ENCODE data around the gene NR4A1.

DNA sequence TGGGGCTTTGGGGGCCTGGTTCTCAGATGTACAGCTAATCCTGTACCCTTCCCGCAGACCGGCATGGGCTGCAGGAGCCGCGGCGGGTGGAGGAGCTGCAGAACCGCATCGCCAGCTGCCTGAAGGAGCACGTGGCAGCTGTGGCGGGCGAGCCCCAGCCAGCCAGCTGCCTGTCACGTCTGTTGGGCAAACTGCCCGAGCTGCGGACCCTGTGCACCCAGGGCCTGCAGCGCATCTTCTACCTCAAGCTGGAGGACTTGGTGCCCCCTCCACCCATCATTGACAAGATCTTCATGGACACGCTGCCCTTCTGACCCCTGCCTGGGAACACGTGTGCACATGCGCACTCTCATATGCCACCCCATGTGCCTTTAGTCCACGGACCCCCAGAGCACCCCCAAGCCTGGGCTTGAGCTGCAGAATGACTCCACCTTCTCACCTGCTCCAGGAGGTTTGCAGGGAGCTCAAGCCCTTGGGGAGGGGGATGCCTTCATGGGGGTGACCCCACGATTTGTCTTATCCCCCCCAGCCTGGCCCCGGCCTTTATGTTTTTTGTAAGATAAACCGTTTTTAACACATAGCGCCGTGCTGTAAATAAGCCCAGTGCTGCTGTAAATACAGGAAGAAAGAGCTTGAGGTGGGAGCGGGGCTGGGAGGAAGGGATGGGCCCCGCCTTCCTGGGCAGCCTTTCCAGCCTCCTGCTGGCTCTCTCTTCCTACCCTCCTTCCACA lies 7.6 kb downstream of the NR4A1 start:
- TF ChIP-seq SMC3 (IDR thresholded peaks at IDR 0.05; ENCODE audit: borderline replicate concordance, low read length), result no peak
- TF ChIP-seq, protein P1, sequence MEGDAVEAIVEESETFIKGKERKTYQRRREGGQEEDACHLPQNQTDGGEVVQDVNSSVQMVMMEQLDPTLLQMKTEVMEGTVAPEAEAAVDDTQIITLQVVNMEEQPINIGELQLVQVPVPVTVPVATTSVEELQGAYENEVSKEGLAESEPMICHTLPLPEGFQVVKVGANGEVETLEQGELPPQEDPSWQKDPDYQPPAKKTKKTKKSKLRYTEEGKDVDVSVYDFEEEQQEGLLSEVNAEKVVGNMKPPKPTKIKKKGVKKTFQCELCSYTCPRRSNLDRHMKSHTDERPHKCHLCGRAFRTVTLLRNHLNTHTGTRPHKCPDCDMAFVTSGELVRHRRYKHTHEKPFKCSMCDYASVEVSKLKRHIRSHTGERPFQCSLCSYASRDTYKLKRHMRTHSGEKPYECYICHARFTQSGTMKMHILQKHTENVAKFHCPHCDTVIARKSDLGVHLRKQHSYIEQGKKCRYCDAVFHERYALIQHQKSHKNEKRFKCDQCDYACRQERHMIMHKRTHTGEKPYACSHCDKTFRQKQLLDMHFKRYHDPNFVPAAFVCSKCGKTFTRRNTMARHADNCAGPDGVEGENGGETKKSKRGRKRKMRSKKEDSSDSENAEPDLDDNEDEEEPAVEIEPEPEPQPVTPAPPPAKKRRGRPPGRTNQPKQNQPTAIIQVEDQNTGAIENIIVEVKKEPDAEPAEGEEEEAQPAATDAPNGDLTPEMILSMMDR (IDR thresholded peaks at IDR 0.05 in 2 of 3, conservative IDR thresholded peaks at IDR 0.05 in 1 of 3; ENCODE audit: control insufficient read depth in 2 of 3, extremely low read depth in 1 of 3, insufficient read depth in 1 of 3, low read depth in 3 of 3, low read length in 3 of 3), result no peak
- TF ChIP-seq POLR2AphosphoS5 (IDR thresholded peaks at IDR 0.05; ENCODE audit: low read length), result peak; percentile 7; the same call in 1 of the 2 replicates
- no peak for TF ChIP-seq MEF2A (IDR thresholded peaks at IDR 0.05; ENCODE audit: insufficient read depth, low read depth, low read length)
- TF ChIP-seq, protein P2, sequence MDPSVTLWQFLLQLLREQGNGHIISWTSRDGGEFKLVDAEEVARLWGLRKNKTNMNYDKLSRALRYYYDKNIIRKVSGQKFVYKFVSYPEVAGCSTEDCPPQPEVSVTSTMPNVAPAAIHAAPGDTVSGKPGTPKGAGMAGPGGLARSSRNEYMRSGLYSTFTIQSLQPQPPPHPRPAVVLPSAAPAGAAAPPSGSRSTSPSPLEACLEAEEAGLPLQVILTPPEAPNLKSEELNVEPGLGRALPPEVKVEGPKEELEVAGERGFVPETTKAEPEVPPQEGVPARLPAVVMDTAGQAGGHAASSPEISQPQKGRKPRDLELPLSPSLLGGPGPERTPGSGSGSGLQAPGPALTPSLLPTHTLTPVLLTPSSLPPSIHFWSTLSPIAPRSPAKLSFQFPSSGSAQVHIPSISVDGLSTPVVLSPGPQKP (IDR thresholded peaks at IDR 0.05; ENCODE audit: low read depth, low read length), result no peak
- no peak for TF ChIP-seq POLR2AphosphoS2 (IDR thresholded peaks at IDR 0.05; ENCODE audit: low read depth, low read length)
- TF ChIP-seq, protein P3, sequence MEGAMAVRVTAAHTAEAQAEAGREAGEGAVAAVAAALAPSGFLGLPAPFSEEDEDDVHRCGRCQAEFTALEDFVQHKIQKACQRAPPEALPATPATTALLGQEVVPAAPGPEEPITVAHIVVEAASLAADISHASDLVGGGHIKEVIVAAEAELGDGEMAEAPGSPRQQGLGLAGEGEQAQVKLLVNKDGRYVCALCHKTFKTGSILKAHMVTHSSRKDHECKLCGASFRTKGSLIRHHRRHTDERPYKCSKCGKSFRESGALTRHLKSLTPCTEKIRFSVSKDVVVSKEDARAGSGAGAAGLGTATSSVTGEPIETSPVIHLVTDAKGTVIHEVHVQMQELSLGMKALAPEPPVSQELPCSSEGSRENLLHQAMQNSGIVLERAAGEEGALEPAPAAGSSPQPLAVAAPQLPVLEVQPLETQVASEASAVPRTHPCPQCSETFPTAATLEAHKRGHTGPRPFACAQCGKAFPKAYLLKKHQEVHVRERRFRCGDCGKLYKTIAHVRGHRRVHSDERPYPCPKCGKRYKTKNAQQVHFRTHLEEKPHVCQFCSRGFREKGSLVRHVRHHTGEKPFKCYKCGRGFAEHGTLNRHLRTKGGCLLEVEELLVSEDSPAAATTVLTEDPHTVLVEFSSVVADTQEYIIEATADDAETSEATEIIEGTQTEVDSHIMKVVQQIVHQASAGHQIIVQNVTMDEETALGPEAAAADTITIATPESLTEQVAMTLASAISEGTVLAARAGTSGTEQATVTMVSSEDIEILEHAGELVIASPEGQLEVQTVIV (IDR thresholded peaks at IDR 0.05; ENCODE audit: borderline replicate concordance, partially characterized antibody), result no peak
- TF ChIP-seq NRF1 (conservative IDR thresholded peaks at IDR 0.05; ENCODE audit: low read depth, low read length), result no peak
- no peak for TF ChIP-seq BRCA1 (IDR thresholded peaks at IDR 0.05; ENCODE audit: low read depth, low read length)
- TF ChIP-seq IKZF2 (IDR thresholded peaks at IDR 0.05), result no peak
- TF ChIP-seq, protein P4, sequence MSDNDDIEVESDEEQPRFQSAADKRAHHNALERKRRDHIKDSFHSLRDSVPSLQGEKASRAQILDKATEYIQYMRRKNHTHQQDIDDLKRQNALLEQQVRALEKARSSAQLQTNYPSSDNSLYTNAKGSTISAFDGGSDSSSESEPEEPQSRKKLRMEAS (IDR thresholded peaks at IDR 0.05; ENCODE audit: low read depth, low read length), result no peak
- TF ChIP-seq CBFB (IDR thresholded peaks at IDR 0.05; ENCODE audit: low read depth), result no peak
